ENCODE data around the gene SLC12A4.
"Not testable (repeated sequence)": the region's sequence is repeated elsewhere in the genome, so short reads cannot be mapped to it uniquely, and the experiment has no call there.

Gene SLC12A4

GRCh38 chr16:67940446-67941089, 27.9 kb downstream of the SLC12A4 start:
- DNase-seq = no peak

- peak; percentile 43 for DNase-seq
These were observed 28.7 kb downstream of the SLC12A4 start for GRCh38 chr16:67939507-67940445.

GRCh38 chr16:67937713-67938112, 30.7 kb downstream of the SLC12A4 start:
- DNase-seq = not testable (repeated sequence)

- DNase-seq = peak; percentile 69
These were observed 31.4 kb downstream of the SLC12A4 start for GRCh38 chr16:67936880-67937605.

GRCh38 chr16:67936124-67936879, 32.1 kb downstream of the SLC12A4 start, which contains the start of gene PSMB10:
Gene PSMB10, minus strand, starts transcription at chr16:67936850. Its CDS starts 101 bp downstream, at chr16:67936749.
- peak; percentile 33 for DNase-seq

- peak; percentile 91 for DNase-seq
These were observed 32.9 kb downstream of the SLC12A4 start for GRCh38 chr16:67935402-67936123.

GRCh38 chr16:67935101-67935401, 33.4 kb downstream of the SLC12A4 start:
- no peak for DNase-seq

GRCh38 chr16:67934306-67935100, 33.9 kb downstream of the SLC12A4 start:
- no peak for DNase-seq

GRCh38 chr16:67933805-67934204, 34.6 kb downstream of the SLC12A4 start:
- no peak for DNase-seq

- DNase-seq = no peak
These were observed 36.0 kb downstream of the SLC12A4 start for GRCh38 chr16:67932462-67932840.

GRCh38 chr16:67931712-67932461, 36.5 kb downstream of the SLC12A4 start, which contains the start of gene CTRL:
Gene CTRL, minus strand, starts transcription at chr16:67931862. Its CDS starts 10 bp downstream, at chr16:67931852.
- DNase-seq = no peak

GRCh38 chr16:67930678-67931211, 37.7 kb downstream of the SLC12A4 start:
- no peak for DNase-seq

GRCh38 chr16:67930191-67930590, 38.2 kb downstream of the SLC12A4 start:
- no peak for DNase-seq

GRCh38 chr16:67928561-67929364, 39.7 kb downstream of the SLC12A4 start:
- DNase-seq = peak; percentile 69

- no peak for DNase-seq
These were observed 40.3 kb downstream of the SLC12A4 start for GRCh38 chr16:67928147-67928546.

- DNase-seq = no peak
These were observed 41.1 kb downstream of the SLC12A4 start for GRCh38 chr16:67927131-67927941.

GRCh38 chr16:67926181-67926750, 42.2 kb downstream of the SLC12A4 start:
- no peak for DNase-seq
